ELR (cell line): Measurements from ENCODE around the gene TXLNB.

Experiments used
- DNase-seq: peaks from one replicate; pipeline ENCODE4 v3.0.0-alpha.2; 2015; ENCODE audit warnings: low read depth

The TXLNB gene

GRCh38 chr6:139291813-139292619 is at the start of gene TXLNB:
Gene TXLNB, minus strand, starts transcription at chr6:139291998. Its CDS starts 3,099 bp downstream, at chr6:139288899.
- peak; percentile 61 for DNase-seq

- DNase-seq = no peak
Measured at GRCh38 chr6:139341060-139341459, 49.3 kb upstream of the TXLNB start.

- DNase-seq = no peak
Measured at GRCh38 chr6:139338795-139339194, 47.0 kb upstream of the TXLNB start.

GRCh38 chr6:139337830-139338229 is 46.0 kb upstream of the TXLNB start:
- DNase-seq = no peak

GRCh38 chr6:139337001-139337400 is 45.2 kb upstream of the TXLNB start:
- no peak for DNase-seq

GRCh38 chr6:139336488-139336887 is 44.7 kb upstream of the TXLNB start:
- no peak for DNase-seq

GRCh38 chr6:139335447-139336210 is 43.8 kb upstream of the TXLNB start:
- no peak for DNase-seq

- peak; percentile 92 for DNase-seq
Measured at GRCh38 chr6:139334806-139335446, 43.1 kb upstream of the TXLNB start.

- no peak for DNase-seq
Measured at GRCh38 chr6:139330826-139331500, 39.2 kb upstream of the TXLNB start.

GRCh38 chr6:139330306-139330705 is 38.5 kb upstream of the TXLNB start:
- no peak for DNase-seq

GRCh38 chr6:139329224-139329623 is 37.4 kb upstream of the TXLNB start:
- no peak for DNase-seq

- no peak for DNase-seq
Measured at GRCh38 chr6:139327038-139327437, 35.2 kb upstream of the TXLNB start.

- no peak for DNase-seq
Measured at GRCh38 chr6:139325686-139326085, 33.9 kb upstream of the TXLNB start.

GRCh38 chr6:139325125-139325524 is 33.3 kb upstream of the TXLNB start:
- DNase-seq = no peak

- DNase-seq = no peak
Measured at GRCh38 chr6:139324301-139324555, 32.4 kb upstream of the TXLNB start.

GRCh38 chr6:139323511-139324300 is 31.9 kb upstream of the TXLNB start:
- DNase-seq = peak; percentile 86

GRCh38 chr6:139320081-139320480 is 28.3 kb upstream of the TXLNB start:
- no peak for DNase-seq

GRCh38 chr6:139316622-139317317 is 25.0 kb upstream of the TXLNB start:
- no peak for DNase-seq

GRCh38 chr6:139313784-139314545 is 22.2 kb upstream of the TXLNB start:
- no peak for DNase-seq

GRCh38 chr6:139313229-139313628 is 21.4 kb upstream of the TXLNB start:
- no peak for DNase-seq
